Measurements from ENCODE around the gene AK1.
A peak's percentile ranks its signal among the peaks of the same experiment; 100 is the strongest.
"Not testable (repeated sequence)": the region's sequence is repeated elsewhere in the genome, so short reads cannot be mapped to it uniquely, and the experiment has no call there.

Gene AK1

GRCh38 chr9:127884427-127884911 lies 7.0 kb upstream of the AK1 start:
- no peak for DNase-seq (ENCODE audit: low read depth, low spot score)

GRCh38 chr9:127883959-127884358 lies 6.5 kb upstream of the AK1 start:
- DNase-seq (ENCODE audit: low read depth, low spot score) = no peak

GRCh38 chr9:127881715-127882114 lies 4.2 kb upstream of the AK1 start:
- not testable (repeated sequence) for DNase-seq (ENCODE audit: low read depth, low spot score)

DNA sequence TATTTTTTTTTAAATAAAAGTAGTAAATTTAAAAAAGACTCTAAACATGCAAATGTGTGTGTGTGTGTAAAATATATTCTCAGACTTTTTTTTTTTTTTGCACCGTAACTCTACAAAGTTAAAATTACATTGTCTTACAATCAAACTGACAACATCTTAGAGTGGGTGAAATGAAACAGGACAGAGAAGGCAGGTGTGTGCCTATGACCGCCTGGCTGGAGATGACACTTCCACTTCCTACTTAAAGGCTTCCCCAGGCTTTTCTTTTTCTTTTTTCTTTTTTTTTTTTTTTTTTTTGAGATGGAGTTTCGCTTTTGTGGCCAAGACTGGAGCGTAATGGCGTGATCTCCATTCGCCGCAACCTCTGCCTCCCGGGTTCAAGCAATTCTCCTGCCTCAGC lies 2.7 kb upstream of the AK1 start:
- DNase-seq (ENCODE audit: low read depth, low spot score) = no peak

GRCh38 chr9:127878652-127879390 lies 1.3 kb upstream of the AK1 start:
- DNase-seq (ENCODE audit: low read depth, low spot score) = no peak

DNA sequence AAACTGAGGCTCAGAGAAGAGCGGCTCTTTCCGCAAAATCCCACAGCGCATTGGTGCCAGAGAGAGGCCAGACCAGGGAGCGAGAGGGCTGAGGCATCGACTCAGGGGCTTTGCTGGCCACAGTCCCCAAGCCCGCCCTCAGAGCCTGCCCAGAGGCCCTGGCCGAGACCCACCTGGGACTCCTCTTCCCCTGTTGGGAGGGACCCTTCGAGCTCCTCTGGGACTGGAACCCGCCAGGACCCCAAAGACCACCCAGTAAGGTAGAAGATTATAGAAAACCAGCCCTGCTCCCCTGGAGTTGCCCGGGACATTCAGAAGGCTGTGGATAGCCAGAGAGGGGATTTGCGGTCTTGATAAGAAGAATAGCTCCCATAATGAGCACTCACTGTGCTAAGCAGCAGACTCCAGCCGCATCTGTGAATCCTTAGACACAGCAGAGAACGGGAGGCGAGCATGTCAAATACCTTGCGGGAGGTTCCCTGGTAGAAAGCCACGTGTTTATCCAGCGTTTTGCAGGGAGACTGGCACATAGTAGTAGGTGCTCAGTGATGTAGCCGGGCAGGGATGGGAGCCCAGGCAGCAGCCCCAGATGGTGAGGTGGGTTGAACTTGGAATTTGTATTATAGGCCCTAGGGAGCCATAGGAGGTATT lies 651 bp upstream of the AK1 start:
- DNase-seq (ENCODE audit: low read depth, low spot score) = no peak

- no peak for DNase-seq (ENCODE audit: low read depth, low spot score)
These were observed 512 bp downstream of the AK1 start for GRCh38 chr9:127876764-127877562.

DNA sequence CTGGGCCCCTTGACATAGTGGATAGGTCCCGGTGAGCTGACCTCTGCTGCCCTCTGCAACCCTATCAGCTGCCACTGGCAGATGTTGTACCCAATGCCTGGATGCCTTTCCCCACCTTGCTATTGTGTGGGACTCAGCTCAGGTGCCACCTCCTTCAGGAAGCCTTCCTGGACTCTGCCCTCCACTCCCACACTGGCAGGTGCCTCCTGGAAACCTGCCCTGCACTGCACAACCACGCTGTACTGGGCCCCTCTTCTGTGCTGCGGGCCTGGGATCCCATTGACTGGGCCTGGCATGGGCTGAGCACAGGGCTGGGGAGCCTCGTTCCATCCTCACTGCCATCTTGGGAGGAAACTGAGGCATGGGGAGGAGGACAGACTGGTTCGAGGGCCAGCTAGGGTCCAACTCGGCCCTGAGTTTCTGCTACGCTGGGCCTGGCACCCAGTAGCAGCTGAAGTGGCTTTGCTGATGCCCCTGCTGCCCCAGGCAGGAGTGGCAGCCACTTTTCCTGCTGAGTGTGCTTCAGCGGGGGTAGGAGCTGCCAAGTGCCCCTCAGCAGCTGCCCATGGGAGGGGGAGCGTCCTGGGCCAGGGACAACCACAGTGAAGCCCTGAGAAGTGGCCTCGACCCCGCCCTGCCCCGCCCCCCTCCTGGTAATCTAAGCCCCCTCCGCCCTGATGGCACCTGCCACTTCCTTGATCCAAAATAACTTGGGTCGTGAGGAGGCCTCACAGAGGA lies 1.3 kb downstream of the AK1 start:
- DNase-seq (ENCODE audit: low read depth, low spot score) = no peak

- no peak for DNase-seq (ENCODE audit: low read depth, low spot score)
These were observed 2.0 kb downstream of the AK1 start for GRCh38 chr9:127875306-127875966.

DNA sequence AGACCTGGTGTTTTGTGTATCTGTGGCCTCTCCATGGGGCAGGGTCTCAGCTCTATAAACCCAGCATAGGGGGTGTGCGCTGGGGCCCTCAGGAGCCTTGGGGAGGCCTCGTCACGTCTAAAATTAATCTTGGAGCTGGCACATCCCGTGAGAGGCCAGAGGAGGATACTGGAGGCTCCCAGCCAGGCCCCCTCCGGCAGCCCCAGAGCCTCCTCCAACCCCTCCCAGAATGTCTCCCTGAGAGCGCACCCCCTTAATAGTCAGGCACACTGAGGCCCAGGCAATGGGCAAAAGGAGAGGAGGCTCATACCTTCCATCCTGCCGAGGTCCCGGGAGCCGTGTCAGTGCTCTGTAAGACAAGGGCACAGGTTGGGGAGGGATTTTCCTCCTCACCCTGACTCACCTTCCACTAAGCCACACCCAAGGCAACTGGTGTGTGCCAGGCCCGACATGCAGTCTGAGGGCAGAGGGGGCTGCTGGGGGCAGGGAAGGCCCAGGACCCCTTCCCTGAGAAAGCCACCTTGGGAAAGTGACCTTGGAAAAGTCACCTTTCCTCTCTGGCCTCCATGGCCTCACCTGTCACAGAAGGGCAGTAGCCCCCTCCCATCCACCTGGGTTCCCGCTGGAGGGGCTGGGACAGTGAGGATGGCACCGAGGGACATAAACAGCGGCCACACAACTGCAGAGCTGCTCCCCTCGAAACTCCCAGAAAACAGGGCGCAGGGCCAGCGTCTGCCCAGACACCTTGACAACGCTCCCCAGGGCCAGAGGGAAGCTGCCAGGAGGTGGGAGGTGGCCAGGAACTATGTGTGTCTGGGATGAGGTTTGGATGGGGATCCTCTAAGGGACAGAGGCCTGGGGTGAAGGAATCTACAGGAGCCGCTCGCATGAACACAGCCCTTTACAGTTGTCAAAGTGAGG lies 2.9 kb downstream of the AK1 start:
- DNase-seq (ENCODE audit: low read depth, low spot score) = no peak

- DNase-seq (ENCODE audit: low read depth, low spot score) = no peak
These were observed 3.6 kb downstream of the AK1 start for GRCh38 chr9:127873886-127874285.

GRCh38 chr9:127873223-127873691 lies 4.2 kb downstream of the AK1 start:
- DNase-seq (ENCODE audit: low read depth, low spot score) = no peak

GRCh38 chr9:127872369-127873222 lies 4.9 kb downstream of the AK1 start:
- DNase-seq (ENCODE audit: low read depth, low spot score) = no peak

DNA sequence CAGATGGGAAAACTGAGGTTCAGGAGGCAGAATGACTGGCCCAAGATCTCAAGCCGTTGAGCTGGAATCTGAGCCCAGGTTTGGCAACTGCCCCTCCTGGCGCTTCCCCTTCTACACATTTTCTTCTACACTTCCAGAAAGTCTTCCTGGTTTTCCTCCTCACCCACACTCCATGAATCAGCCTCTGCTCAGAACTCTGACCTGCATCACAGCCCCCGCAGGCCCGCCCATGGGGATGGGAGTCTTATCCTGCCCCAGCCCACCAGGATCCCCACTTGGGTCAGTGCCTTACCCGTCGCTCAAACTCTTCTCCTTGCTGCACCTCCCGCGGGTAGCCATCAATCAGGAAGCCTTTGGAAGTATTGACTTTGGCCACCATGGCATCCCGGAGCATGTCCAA lies 5.9 kb downstream of the AK1 start:
- no peak for DNase-seq (ENCODE audit: low read depth, low spot score)

DNA sequence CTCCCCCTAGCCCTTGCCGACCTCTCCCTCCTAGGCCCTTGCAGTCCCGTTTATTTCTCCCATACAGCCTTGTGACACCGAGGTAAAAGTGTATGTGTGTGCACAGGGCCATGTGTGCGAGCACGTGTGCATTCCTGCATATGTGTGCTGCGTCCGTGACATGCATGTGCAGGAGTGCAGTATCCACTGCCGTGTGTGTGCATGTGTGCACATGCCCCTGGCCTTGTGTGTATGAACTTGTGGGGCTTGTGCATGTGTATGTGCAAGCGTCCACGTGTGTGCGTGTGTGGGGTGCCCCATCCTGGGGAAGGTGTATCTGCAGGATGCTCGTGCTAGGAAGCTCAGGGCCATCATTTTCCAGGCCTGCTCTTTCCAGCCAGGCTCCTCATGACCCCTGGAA lies 6.6 kb downstream of the AK1 start:
- no peak for DNase-seq (ENCODE audit: low read depth, low spot score)

DNA sequence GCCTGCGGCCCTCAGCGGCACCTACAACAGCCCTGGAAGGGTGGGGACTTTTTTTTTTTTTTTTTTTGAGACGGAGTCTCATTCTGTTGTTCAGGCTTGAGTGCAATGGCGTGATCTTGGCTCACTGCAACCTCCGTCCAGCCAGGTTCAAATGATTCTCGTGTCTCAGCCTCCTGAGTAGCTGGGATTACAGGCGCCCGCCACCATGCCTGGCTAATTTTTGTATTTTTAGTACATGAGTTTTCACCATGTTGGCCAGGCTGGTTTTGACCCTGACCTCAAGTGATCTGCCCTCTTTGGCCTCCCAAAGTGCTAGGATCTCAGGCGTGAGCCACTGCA lies 7.4 kb downstream of the AK1 start:
- DNase-seq (ENCODE audit: low read depth, low spot score) = not testable (repeated sequence)

DNA sequence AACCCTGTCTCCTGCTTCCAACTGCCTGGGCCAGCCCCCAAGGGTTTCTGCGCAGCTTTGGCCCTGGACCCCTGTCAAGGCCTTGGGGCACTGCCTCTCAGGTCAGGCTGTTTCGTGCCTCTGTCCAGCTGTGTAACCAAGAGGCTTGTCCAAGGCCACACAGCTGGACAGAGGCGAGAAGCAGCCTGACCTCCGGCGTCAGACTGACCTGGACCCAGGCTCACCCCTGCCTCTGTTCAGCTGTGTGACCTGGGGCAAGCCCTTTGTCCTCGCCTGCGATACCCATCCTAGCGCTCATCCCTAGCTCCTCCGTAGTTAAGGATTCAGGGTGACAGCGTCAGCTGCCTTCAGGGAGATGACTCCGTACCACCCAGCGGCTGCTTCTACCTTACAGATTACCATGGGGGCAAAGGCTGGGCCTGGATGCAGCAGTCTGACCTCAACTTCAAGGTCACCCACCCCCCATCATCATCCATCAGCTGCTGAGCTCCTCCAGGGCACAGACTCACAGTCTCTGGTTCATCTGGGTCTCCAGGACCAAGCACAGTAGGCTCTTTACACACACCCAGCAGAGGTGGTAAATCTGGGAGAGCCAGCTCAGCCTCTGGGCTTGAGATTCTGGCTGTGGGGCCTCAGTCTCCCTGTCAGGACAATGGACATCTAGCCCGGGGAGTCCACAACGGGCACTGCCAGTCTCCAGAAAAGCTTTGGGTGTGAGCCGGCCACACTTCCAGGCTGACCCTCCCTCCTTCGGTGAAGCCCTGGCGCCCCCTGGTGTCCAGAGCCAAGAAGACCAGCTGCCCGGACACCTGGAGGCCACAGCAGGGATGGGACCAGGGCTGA lies 7.9 kb downstream of the AK1 start:
- DNase-seq (ENCODE audit: low read depth, low spot score) = peak; percentile 63

DNA sequence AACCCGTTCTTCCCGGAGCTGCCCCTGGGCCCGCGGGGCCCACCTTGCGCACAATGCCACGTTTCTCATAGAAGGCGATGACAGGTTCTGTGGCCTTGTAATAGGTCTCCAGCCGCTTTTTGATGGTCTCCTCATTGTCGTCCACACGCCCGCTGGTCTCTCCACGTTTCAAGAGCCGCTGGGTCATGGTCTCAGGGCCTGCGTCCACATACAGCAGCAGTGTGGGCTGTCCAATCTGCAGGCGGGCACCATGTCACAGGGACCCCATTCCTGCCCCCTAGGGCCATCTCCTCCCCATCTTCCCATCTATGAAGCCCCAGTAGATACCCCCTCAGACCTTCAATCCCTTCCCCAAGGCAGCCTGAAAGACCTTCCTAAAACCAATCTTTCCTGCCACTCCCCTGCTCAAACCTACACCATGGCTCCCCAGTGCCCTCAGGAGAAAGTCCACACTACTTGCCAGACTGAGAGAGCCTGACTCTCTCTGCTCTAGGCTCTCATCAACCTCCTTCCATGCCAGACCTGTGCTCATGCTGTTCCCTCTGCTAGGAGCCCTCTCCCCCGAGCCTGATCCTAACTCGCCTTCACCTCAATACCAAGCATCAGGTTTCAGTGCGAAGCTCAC lies 9.1 kb downstream of the AK1 start:
- DNase-seq (ENCODE audit: low read depth, low spot score) = no peak

All from activated naive CD8-positive, alpha-beta T cell treated with anti-CD3 and anti-CD28 coated beads, Interleukin-2, amount 50 U/mL, for 16 hours (primary cell).